Lung (tissue), 12 donors: Measurements from ENCODE around the gene ASB1. TPM values are rescaled to one million over a fixed set of nuclear protein-coding genes. Genes with fewer than 3 reads are reported as not detected.

Source experiments
- ATAC-seq: fragments of 200-7000 bp; cut with Tn5 transposase; one replicate; pipeline ENCODE4 v1.9.1; 2020; ENCODE audit warnings: moderate number of reproducible peaks; ENCODE audit not compliant: insufficient read depth, low FRiP score
- DNase-seq, 3 donors: peaks; one replicate each; pipeline ENCODE4 v3.0.0-alpha.2; 2013 to 2017
- H3K27ac ChIP-seq, 2 donors: one replicate each; pipeline ENCODE4 v1.5.1; 2013; ENCODE audit warnings: mild to moderate bottlenecking in 2 of 2, moderate library complexity in 2 of 2, control low read depth in 1 of 2, inconsistent platforms in 1 of 2, low read depth in 1 of 2, low read length in 1 of 2
- H3K27me3 ChIP-seq, 3 donors: one replicate each; pipeline ENCODE4 v1.5.1; 2013; ENCODE audit warnings: low read length in 2 of 3; ENCODE audit not compliant: control insufficient read depth in 3 of 3, insufficient read depth in 3 of 3
- H3K36me3 ChIP-seq, 4 donors: one replicate each; pipeline ENCODE4 v1.5.1; 2013; ENCODE audit warnings: low read length in 4 of 4, mild to moderate bottlenecking in 1 of 4, moderate library complexity in 1 of 4; ENCODE audit not compliant: control insufficient read depth in 4 of 4, insufficient read depth in 4 of 4
- H3K4me1 ChIP-seq, 5 donors: one replicate each; pipeline ENCODE4 v1.5.1; 2013; ENCODE audit warnings: low read length in 5 of 5, mild to moderate bottlenecking in 2 of 5, moderate library complexity in 1 of 5; ENCODE audit not compliant: control insufficient read depth in 5 of 5, insufficient read depth in 5 of 5
- H3K4me3 ChIP-seq: one replicate; pipeline ENCODE4 v1.5.1; 2013; ENCODE audit warnings: mild to moderate bottlenecking, control low read depth, moderate library complexity
- H3K9ac ChIP-seq, 2 donors: one replicate each; pipeline ENCODE4 v1.5.1; 2013; ENCODE audit warnings: low read length in 2 of 2, control low read depth in 1 of 2; ENCODE audit not compliant: insufficient read depth in 1 of 2
- H3K9me3 ChIP-seq, 4 donors: one replicate each; pipeline ENCODE4 v1.5.1; 2013; ENCODE audit warnings: low read length in 3 of 4, mild to moderate bottlenecking in 1 of 4, moderate library complexity in 1 of 4; ENCODE audit not compliant: control insufficient read depth in 4 of 4, insufficient read depth in 3 of 4
- WGBS, 2 donors: extraction: QIAGEN DNeasy Blood & Tissue Kit; methylation state at CpG; one replicate each; pipeline ENCODE4 v1.1.7; 2013; 5-methylcytosine and 5-hydroxymethylcytosine counted together
- polyA plus RNA-seq, 2 donors: library from polyadenylated mRNA; stranded (reverse); fragments of 200-250 nt; gene quantifications; one replicate each; pipeline ENCODE4 v1.2.1, GENCODE V29; 2013
- total RNA-seq, 2 donors: library from RNA; depleted of rRNA in 1 of 2; stranded (reverse); fragments of >200 nt in 1 of 2; gene quantifications; one replicate each; pipeline ENCODE4 v1.2.1, GENCODE V29; 2014 to 2021
- TF ChIP-seq, protein P1 (sequence below): IDR thresholded peaks from 2 replicates; pipeline ENCODE4 v1.5.1; 2012; ENCODE audit warnings: mild to moderate bottlenecking; ENCODE audit errors: control extremely low read depth, extremely low read depth
- donor health status: control.
- donor health status: control.
- donor health status: Bipolar disorder and iron deficiency.
- donor health status: healthy.
- donor health status: DM: yes; HTN: yes; CAD: no.

Gene ASB1
- total and polyA plus RNA-seq, 4 donors: 17.7 to 34.9 (median 20.6) TPM

DNA sequence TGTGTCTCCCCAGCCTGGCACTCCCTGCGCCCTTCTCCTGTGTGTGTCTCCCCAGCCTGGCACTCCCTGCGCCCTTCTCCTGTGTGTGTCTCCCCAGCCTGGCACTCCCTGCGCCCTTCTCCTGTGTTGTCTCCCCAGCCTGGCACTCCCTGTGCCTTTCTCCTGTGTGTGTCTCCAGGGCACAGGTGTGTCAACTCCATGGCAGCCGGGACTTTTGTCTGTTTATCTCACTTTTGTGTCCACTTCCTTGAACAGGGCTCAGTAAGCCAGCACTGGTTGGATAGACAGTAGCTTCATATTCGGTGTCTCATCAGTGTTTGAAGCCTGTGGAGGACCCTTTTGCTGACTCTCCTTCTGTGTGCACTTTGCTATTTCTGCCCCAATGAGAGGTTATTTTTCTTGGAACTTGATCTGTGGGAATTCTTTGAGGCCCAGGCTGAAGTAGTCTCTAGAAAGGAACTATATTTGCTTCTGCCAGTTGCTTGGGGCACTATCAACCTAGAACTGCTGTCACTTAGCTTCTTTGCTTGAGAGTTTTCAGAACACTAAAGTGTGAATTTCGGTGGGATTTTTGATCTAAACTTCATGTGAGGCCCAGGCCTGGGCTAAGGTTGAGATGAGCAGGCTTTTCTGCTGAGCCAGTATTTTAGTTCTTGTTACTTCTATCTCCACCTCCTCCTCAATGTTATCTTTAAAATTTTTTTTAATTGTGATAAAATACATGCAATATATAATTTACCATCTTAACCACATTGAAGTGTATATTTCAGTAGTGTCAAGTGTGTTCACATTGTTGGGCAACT is 8.3 kb upstream of the ASB1 start:
- Histone ChIP-seq H3K4me3 (no peak overlapping the region), H3K9ac (no peak overlapping the region), H3K27ac (no peak overlapping the region), H3K4me1 (peaks cover 0 to 23% (median 0%) of the 10 kb centered on the region in 5 donors), H3K9me3 (peaks cover 0 to 3% (median 0%) of the 10 kb centered on the region in 4 donors), H3K36me3 (no peaks in the 10 kb centered on the region), H3K27me3 (no peaks in the 10 kb centered on the region)
- ATAC-seq (no peak), DNase-seq (peak in 2 of 3 donors; percentile 32 to 56)
- 68 to 81% methylated on average over 5 of the region's 6 CpGs for WGBS, 2 donors
- TF ChIP-seq, protein P1, sequence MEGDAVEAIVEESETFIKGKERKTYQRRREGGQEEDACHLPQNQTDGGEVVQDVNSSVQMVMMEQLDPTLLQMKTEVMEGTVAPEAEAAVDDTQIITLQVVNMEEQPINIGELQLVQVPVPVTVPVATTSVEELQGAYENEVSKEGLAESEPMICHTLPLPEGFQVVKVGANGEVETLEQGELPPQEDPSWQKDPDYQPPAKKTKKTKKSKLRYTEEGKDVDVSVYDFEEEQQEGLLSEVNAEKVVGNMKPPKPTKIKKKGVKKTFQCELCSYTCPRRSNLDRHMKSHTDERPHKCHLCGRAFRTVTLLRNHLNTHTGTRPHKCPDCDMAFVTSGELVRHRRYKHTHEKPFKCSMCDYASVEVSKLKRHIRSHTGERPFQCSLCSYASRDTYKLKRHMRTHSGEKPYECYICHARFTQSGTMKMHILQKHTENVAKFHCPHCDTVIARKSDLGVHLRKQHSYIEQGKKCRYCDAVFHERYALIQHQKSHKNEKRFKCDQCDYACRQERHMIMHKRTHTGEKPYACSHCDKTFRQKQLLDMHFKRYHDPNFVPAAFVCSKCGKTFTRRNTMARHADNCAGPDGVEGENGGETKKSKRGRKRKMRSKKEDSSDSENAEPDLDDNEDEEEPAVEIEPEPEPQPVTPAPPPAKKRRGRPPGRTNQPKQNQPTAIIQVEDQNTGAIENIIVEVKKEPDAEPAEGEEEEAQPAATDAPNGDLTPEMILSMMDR: no peak

DNA sequence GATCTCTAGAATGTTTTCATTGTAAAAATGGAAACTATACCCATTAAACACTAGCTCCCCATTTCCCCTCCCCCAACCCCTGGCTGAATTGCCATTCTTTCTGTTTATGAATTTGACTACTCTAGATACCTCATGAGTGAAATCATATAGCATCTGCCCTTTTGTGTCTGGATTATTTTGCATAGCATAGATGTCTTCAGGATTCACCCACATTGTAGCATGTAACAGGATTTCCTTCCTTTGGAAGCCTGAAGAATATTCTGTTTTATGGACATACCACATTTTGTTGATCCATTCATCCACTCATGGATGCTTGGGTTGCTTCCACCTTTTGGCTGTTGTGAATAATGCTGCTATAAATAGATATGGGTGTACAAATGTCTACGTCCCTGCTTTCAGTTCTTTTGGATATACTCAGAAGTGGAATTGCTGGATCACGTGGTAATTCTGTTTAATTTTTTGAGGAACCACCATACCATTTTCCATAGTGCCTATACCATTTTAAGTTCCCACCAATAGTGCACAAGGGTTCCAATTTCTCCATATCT is 7.7 kb upstream of the ASB1 start:
- 83 to 91% methylated on average over 2 of the region's 2 CpGs for whole genome bisulfite sequencing, 2 donors
- Histone ChIP-seq H3K27ac (no peak overlapping the region), H3K36me3 (no peaks in the 10 kb centered on the region), H3K4me1 (peaks cover 0 to 23% (median 0%) of the 10 kb centered on the region in 5 donors), H3K9me3 (peaks cover 0 to 3% (median 0%) of the 10 kb centered on the region in 4 donors), H3K27me3 (no peaks in the 10 kb centered on the region), H3K9ac (no peak overlapping the region), H3K4me3 (no peak overlapping the region)
- no peak for DNase-seq
- TF ChIP-seq, protein P1: no peak
- no peak for ATAC-seq

DNA sequence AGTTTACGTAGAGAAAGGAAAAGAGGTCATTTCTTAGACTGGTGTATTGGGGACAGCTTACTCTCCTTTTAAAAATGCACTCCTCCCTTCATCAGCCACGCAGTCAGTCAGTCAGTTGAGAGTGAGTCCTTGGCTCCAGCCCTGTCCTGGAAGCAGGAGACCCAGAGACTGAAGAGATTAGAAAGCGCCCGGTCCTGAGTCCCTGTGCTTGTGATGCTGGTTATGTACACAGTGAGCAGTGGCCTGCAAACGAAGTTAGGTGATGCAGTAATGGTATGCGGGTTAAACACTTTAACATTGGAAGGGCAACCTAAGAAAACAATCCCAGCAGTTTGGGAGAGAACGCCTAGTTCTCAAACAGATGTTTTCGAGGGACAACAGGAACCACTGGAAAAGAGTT is 6.3 kb upstream of the ASB1 start:
- ATAC-seq (no peak), DNase-seq (no peak)
- H3K9ac ChIP-seq: no peak overlapping the region
- H3K4me1 ChIP-seq: peaks cover 0 to 23% (median 0%) of the 10 kb centered on the region in 5 donors
- no peaks in the 10 kb centered on the region for H3K36me3 ChIP-seq
- TF ChIP-seq, protein P1: no peak
- no peak overlapping the region for H3K27ac ChIP-seq
- WGBS, 2 donors: 80 to 83% methylated on average over 8 of the region's 8 CpGs
- H3K27me3 ChIP-seq: no peaks in the 10 kb centered on the region
- H3K4me3 ChIP-seq: no peak overlapping the region
- H3K9me3 ChIP-seq: peaks cover 0 to 3% (median 0%) of the 10 kb centered on the region in 4 donors
